Erythroblast (primary cell): ENCODE data around the gene SLC45A1.

ENCODE experiments used
- GATA1 ChIP-seq: IDR thresholded peaks from 2 replicates; pipeline ENCODE4 v1.6.1; 2011; ENCODE audit warnings: low read depth, mild to moderate bottlenecking, control low read depth, low read length, moderate library complexity
- POLR2A ChIP-seq: IDR thresholded peaks from 2 replicates; pipeline ENCODE4 v1.6.1; 2011; ENCODE audit warnings: mild to moderate bottlenecking, low read length

DNA sequence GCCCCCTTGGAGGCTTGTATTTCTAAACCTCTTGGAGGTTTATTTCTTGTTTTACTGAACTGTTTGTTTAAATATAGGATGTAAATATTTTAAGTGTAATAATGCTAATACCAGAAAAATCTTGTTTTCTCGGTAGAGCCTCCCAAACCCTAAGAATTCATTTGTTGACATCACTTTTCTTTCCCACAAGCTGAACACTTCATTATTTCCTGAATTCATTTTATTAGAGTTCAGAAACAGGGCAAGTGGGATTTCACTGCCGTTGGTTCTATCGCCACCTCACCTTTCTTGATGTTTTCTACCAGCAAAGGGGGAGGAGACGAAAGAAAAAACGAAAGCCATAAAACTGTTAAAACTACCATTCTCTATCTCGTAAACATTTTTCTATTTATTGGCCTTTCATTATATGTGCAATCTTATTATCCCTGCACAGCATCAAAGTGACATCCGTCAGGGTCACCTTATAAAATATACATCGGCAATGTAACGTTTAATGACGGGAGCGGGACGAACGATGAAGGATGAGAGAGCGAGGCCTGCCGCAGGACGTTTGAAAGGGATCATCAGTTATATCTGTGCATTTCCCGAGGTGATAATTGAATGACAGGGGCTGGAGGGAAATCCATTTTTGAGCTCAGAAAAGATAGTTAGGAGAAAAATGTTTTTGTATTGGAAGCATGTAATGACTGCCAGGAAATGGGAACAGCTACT is 59.5 kb downstream of the SLC45A1 start:
- no peak for TF ChIP-seq POLR2A
- TF ChIP-seq GATA1: no peak
